Karpas-422 (cell line): Measurements from ENCODE around the gene ODAD2. TPM values are rescaled to one million over a fixed set of nuclear protein-coding genes. Genes with fewer than 3 reads are reported as not detected.

Experiments used
- DNase-seq: peaks from one replicate; pipeline ENCODE4 v3.0.0-alpha.2; 2015
- H2AFZ ChIP-seq: fragments of 200-600 bp; sonication (generic); 2 replicates; pipeline ENCODE4 v1.6.1; 2014; ENCODE audit warnings: antibody characterized with exemption, low read length, mixed read lengths
- H3K27ac ChIP-seq: fragments of 200-600 bp; sonication (generic); 2 replicates; pipeline ENCODE4 v1.5.1; 2014; ENCODE audit warnings: mild to moderate bottlenecking, low read length, moderate library complexity
- H3K27me3 ChIP-seq: fragments of 200-600 bp; sonication (generic); 2 replicates; pipeline ENCODE4 v1.6.1; 2014; ENCODE audit warnings: low read length, mixed read lengths
- H3K36me3 ChIP-seq: fragments of 200-600 bp; sonication (generic); 2 replicates; pipeline ENCODE4 v1.6.1; 2014; ENCODE audit warnings: low read length, mixed read lengths; ENCODE audit not compliant: insufficient read depth
- H3K4me1 ChIP-seq: fragments of 200-600 bp; sonication (generic); 2 replicates; pipeline ENCODE4 v1.6.1; 2014; ENCODE audit warnings: mild to moderate bottlenecking, low read length, mixed read lengths
- H3K4me2 ChIP-seq: fragments of 200-600 bp; sonication (generic); 2 replicates; pipeline ENCODE4 v1.6.1; 2014; ENCODE audit warnings: low read length, low read depth, mild to moderate bottlenecking; ENCODE audit not compliant: poor library complexity, severe bottlenecking
- H3K4me3 ChIP-seq: fragments of 200-600 bp; sonication (generic); 2 replicates; pipeline ENCODE4 v1.5.1; 2014; ENCODE audit warnings: mild to moderate bottlenecking, antibody characterized with exemption, low read length, mixed read lengths
- H3K79me2 ChIP-seq: fragments of 200-600 bp; sonication (generic); 2 replicates; pipeline ENCODE4 v1.6.1; 2014; ENCODE audit warnings: mild to moderate bottlenecking, low read length, mixed read lengths
- H3K9ac ChIP-seq: fragments of 200-600 bp; sonication (generic); 2 replicates; pipeline ENCODE4 v1.6.0; 2014; ENCODE audit warnings: low read length
- H3K9me2 ChIP-seq: fragments of 200-600 bp; sonication (generic), shearing (Covaris generic); replicated peaks from 2 replicates; pipeline ENCODE4 v1.6.0; 2014; ENCODE audit warnings: mild to moderate bottlenecking, low read length, moderate library complexity; ENCODE audit not compliant: insufficient read depth
- H3K9me3 ChIP-seq: fragments of 300-700, 200-600 bp; sonication (generic); 2 replicates; pipeline ENCODE4 v1.6.1; 2014; ENCODE audit warnings: low read length, mixed read lengths
- H4K20me1 ChIP-seq: fragments of 200-600 bp; sonication (generic); 2 replicates; pipeline ENCODE4 v1.6.1; 2014; ENCODE audit warnings: mild to moderate bottlenecking, antibody characterized with exemption, low read length, low read depth; ENCODE audit not compliant: insufficient read depth
- total RNA-seq: library from RNA; depleted of rRNA; stranded (reverse); fragments of >200 nt; shearing (Covaris generic); gene quantifications from 2 replicates; pipeline ENCODE4 v1.2.3, GENCODE V29; 2014; ENCODE audit warnings: low replicate concordance

ODAD2 gene
- total RNA-seq, 1 experiment from 2014 or later = not detected

GRCh38 chr10:27861781-27862180 is 137.1 kb downstream of the ODAD2 start:
- Histone ChIP-seq H3K36me3 (no peaks in the 10 kb centered on the region), H3K4me2 (no peak overlapping the region), H3K9me3 (no peaks in the 10 kb centered on the region), H3K9me2 (no peaks in the 10 kb centered on the region), H3K9ac (no peak overlapping the region), H2AFZ (no peak overlapping the region), H3K79me2 (no peaks in the 10 kb centered on the region), H3K27ac (no peak overlapping the region), H3K4me3 (no peak overlapping the region), H3K27me3 (no peaks in the 10 kb centered on the region), H4K20me1 (no peaks in the 10 kb centered on the region), H3K4me1 (no peaks in the 10 kb centered on the region)
- no peak for DNase-seq

DNA sequence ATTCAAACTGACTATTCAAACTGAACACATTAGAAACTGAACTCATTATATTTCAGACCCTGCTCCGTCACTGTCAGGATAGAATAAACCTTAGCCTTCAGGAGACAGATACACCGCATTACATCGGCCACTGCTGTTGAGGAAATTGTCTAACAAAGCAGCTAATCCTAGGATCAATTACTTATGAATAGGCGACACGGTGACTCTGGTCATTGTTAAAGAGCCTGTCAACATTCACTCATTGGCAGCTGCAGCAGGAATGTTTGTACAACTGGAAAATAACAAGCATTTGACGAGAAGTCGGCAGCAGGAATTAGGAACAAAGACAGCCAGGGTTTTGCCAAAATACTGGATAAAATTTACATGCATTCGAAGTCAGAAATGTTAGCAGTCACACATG is 141.3 kb downstream of the ODAD2 start:
- H3K27ac ChIP-seq = no peak overlapping the region
- H3K27me3 ChIP-seq = no peaks in the 10 kb centered on the region
- H2AFZ ChIP-seq = no peak overlapping the region
- DNase-seq = no peak
- H3K9me2 ChIP-seq = no peaks in the 10 kb centered on the region
- no peaks in the 10 kb centered on the region for H3K79me2 ChIP-seq
- H3K9me3 ChIP-seq = no peaks in the 10 kb centered on the region
- H3K4me3 ChIP-seq = no peak overlapping the region
- H3K9ac ChIP-seq = no peak overlapping the region
- H3K4me1 ChIP-seq = no peaks in the 10 kb centered on the region
- H4K20me1 ChIP-seq = no peaks in the 10 kb centered on the region
- H3K36me3 ChIP-seq = no peaks in the 10 kb centered on the region
- H3K4me2 ChIP-seq = no peak overlapping the region

DNA sequence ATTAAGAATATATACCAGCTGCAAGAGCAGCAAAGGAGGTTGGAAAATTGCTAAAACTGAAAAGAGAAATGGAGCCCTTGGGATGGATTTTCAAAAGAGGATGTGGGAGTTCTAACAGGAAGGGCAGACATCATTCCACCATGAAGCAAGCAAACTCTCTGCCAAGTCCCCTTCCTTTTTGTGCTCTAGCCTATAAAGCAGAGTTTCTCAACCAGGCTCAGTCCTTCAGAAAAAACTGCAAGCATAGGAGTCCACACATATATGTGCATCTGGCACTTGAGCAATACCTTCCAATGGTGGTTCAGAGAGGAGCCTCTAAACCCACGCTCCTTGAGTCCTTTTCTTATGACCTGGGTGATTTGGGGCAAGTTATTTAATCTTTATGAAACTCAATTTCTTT is 154.7 kb downstream of the ODAD2 start:
- H3K27ac ChIP-seq = no peak overlapping the region
- no peak for DNase-seq

GRCh38 chr10:27838901-27839300 is 160.0 kb downstream of the ODAD2 start:
- Histone ChIP-seq H3K9ac (no peak overlapping the region), H3K4me3 (no peak overlapping the region), H3K4me1 (no peaks in the 10 kb centered on the region), H3K4me2 (no peak overlapping the region), H3K9me3 (no peaks in the 10 kb centered on the region), H4K20me1 (no peaks in the 10 kb centered on the region), H3K36me3 (no peaks in the 10 kb centered on the region), H3K9me2 (no peaks in the 10 kb centered on the region), H2AFZ (no peak overlapping the region), H3K27ac (no peak overlapping the region), H3K27me3 (no peaks in the 10 kb centered on the region), H3K79me2 (no peaks in the 10 kb centered on the region)
- DNase-seq = no peak

More for the DNA sequence above, 154.7 kb downstream of the ODAD2 start:
- Histone ChIP-seq H3K4me3 (no peak overlapping the region), H3K9me3 (no peaks in the 10 kb centered on the region), H3K9ac (no peak overlapping the region), H3K4me1 (no peaks in the 10 kb centered on the region), H3K27me3 (no peaks in the 10 kb centered on the region), H3K4me2 (no peak overlapping the region), H3K9me2 (no peaks in the 10 kb centered on the region), H4K20me1 (no peaks in the 10 kb centered on the region), H2AFZ (no peak overlapping the region), H3K36me3 (no peaks in the 10 kb centered on the region), H3K79me2 (no peaks in the 10 kb centered on the region)

DNA sequence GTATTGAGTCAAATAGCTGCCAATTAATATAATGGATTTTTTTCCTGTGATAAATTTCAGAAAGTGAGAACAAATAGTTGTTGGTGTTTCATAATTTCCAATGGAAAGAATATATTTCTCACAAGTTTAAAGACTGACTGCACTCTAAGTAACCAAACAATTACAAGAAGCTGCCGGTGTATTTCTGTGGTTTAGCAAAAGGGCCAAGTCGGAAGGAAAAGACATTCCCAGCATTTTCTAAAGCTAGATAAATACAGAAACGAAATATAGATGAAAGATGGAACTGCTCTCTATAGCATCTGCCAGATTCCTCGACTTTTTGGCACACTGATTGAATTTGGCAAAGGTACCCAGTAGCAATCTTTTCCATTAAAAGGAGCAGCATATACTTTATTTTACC is 160.5 kb downstream of the ODAD2 start:
- Histone ChIP-seq H3K27me3 (no peaks in the 10 kb centered on the region), H3K27ac (no peak overlapping the region), H3K4me1 (no peaks in the 10 kb centered on the region), H3K79me2 (no peaks in the 10 kb centered on the region), H3K9me2 (no peaks in the 10 kb centered on the region), H2AFZ (no peak overlapping the region), H3K36me3 (no peaks in the 10 kb centered on the region), H3K4me3 (no peak overlapping the region), H4K20me1 (no peaks in the 10 kb centered on the region), H3K9ac (no peak overlapping the region), H3K9me3 (no peaks in the 10 kb centered on the region), H3K4me2 (no peak overlapping the region)
- no peak for DNase-seq

GRCh38 chr10:27834476-27834875 is 164.4 kb downstream of the ODAD2 start:
- H3K9ac ChIP-seq = no peak overlapping the region
- H3K4me2 ChIP-seq = no peak overlapping the region
- H3K79me2 ChIP-seq = no peaks in the 10 kb centered on the region
- H2AFZ ChIP-seq = no peak overlapping the region
- H3K4me1 ChIP-seq = no peaks in the 10 kb centered on the region
- no peaks in the 10 kb centered on the region for H4K20me1 ChIP-seq
- H3K9me2 ChIP-seq = no peaks in the 10 kb centered on the region
- H3K9me3 ChIP-seq = no peaks in the 10 kb centered on the region
- no peak overlapping the region for H3K27ac ChIP-seq
- no peak for DNase-seq
- H3K4me3 ChIP-seq = no peak overlapping the region
- no peaks in the 10 kb centered on the region for H3K27me3 ChIP-seq
- H3K36me3 ChIP-seq = no peaks in the 10 kb centered on the region

DNA sequence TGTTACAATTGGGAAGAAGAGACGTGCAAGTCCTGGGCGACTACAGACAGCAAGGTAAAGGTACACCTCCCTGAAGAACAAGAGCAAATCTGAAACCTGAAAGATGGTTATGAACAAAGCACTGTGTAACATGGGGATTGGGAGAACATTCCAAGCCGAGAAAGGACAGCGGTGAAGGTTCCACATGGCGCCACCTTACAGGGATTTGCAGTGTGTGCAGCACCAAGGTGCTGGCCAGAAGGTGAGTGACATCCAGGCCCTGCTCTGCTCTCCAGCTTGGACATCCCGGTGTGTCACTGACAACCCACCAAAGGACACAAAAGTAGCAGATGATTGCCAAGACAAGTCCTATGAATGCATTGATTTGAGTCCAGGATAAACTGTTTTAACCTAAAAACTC is 165.1 kb downstream of the ODAD2 start:
- Histone ChIP-seq H3K4me2 (no peak overlapping the region), H4K20me1 (no peaks in the 10 kb centered on the region), H3K9me3 (no peaks in the 10 kb centered on the region), H3K4me3 (no peak overlapping the region), H3K36me3 (no peaks in the 10 kb centered on the region), H3K79me2 (no peaks in the 10 kb centered on the region), H3K4me1 (no peaks in the 10 kb centered on the region), H3K27me3 (no peaks in the 10 kb centered on the region), H3K9ac (no peak overlapping the region), H3K27ac (no peak overlapping the region), H2AFZ (no peak overlapping the region), H3K9me2 (no peaks in the 10 kb centered on the region)
- no peak for DNase-seq

DNA sequence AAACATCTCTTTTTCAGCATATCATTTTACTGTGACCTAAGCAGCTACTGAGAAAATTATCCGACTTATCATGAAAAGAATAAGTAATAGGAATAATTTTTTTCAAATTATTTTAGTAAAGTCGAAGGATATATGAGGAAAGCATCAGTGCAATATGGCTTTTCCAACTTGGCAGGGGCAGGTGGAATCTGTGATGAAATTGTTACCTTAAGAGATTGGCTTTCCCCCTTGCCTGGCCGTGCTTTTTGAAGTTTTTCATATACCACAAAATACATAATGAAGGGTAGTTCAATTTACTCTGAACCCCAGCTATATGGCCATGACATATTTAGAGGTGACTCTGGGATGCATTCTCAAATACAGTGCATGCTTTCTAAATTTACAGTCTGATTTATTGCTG is 166.1 kb downstream of the ODAD2 start:
- Histone ChIP-seq H3K9ac (no peak overlapping the region), H3K4me2 (no peak overlapping the region), H3K4me3 (no peak overlapping the region), H3K27ac (no peak overlapping the region), H4K20me1 (no peaks in the 10 kb centered on the region), H3K36me3 (no peaks in the 10 kb centered on the region), H3K9me2 (no peaks in the 10 kb centered on the region), H2AFZ (no peak overlapping the region), H3K4me1 (no peaks in the 10 kb centered on the region), H3K27me3 (no peaks in the 10 kb centered on the region), H3K9me3 (no peaks in the 10 kb centered on the region), H3K79me2 (no peaks in the 10 kb centered on the region)
- DNase-seq = no peak

- no peak overlapping the region for H3K4me2 ChIP-seq
- H3K27ac ChIP-seq = no peak overlapping the region
- H3K9me3 ChIP-seq = no peaks in the 10 kb centered on the region
- H2AFZ ChIP-seq = no peak overlapping the region
- no peaks in the 10 kb centered on the region for H4K20me1 ChIP-seq
- no peak for DNase-seq
- H3K4me1 ChIP-seq = no peaks in the 10 kb centered on the region
- no peaks in the 10 kb centered on the region for H3K27me3 ChIP-seq
- no peaks in the 10 kb centered on the region for H3K79me2 ChIP-seq
- H3K36me3 ChIP-seq = no peaks in the 10 kb centered on the region
- H3K4me3 ChIP-seq = no peak overlapping the region
- H3K9ac ChIP-seq = no peak overlapping the region
- H3K9me2 ChIP-seq = no peaks in the 10 kb centered on the region
Measured at GRCh38 chr10:27826369-27826768, 172.5 kb downstream of the ODAD2 start.
